Right renal pelvis (tissue), 4 donors: ENCODE data around the gene APCDD1L. TPM values are rescaled to one million over a fixed set of nuclear protein-coding genes. Genes with fewer than 3 reads are reported as not detected.
"Not testable (repeated sequence)": the region's sequence is repeated elsewhere in the genome, so short reads cannot be mapped to it uniquely, and the experiment has no call there.

Source experiments
- DNase-seq, 4 donors: peaks; one replicate each; pipeline ENCODE4 v3.0.0-alpha.2; 2013; ENCODE audit warnings: low read depth in 4 of 4, low spot score in 3 of 4, missing footprints in 1 of 4
- polyA plus RNA-seq, 4 donors: library from polyadenylated mRNA; unstranded; fragments of 120-200 nt; gene quantifications; one replicate each; pipeline ENCODE4 v1.2.1, GENCODE V29; 2013; ENCODE audit not compliant: insufficient read length in 4 of 4

The APCDD1L gene
- polyA plus RNA-seq, 4 donors = 10.2 to 16.4 (median 14.0) TPM

DNA sequence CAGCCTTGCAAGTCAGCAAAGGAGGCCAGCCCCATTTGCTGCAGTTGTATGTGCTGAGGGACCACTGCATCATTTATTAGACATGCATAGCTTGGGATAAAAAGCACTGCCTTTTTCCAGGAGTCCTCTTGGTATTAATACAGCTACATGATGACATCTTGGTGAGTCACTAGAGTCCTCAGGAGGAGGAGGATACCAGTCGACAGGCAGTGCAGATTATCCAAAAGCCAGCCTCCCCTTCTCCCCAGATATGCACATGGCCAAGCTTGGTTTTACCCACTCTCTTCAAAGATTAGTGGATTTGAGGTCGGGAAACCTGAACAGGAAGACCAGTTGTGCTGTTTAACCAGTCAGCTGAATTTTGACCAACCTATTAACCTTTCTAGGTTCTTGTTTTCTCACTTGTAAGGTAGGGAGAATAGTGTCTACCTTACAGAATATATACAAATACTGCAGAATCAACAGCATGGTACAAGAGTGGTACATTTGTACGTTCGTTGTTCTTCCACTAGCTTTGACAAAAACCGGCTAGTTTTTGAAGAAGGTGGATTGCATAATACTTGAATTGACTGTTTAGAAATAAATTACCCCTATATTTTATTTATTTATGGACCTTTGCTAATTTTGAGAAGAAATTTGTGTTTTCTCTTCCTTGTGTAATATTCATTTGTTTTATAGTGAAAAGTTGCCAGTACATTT is 94.3 kb downstream of the APCDD1L start:
- DNase-seq = no peak

DNA sequence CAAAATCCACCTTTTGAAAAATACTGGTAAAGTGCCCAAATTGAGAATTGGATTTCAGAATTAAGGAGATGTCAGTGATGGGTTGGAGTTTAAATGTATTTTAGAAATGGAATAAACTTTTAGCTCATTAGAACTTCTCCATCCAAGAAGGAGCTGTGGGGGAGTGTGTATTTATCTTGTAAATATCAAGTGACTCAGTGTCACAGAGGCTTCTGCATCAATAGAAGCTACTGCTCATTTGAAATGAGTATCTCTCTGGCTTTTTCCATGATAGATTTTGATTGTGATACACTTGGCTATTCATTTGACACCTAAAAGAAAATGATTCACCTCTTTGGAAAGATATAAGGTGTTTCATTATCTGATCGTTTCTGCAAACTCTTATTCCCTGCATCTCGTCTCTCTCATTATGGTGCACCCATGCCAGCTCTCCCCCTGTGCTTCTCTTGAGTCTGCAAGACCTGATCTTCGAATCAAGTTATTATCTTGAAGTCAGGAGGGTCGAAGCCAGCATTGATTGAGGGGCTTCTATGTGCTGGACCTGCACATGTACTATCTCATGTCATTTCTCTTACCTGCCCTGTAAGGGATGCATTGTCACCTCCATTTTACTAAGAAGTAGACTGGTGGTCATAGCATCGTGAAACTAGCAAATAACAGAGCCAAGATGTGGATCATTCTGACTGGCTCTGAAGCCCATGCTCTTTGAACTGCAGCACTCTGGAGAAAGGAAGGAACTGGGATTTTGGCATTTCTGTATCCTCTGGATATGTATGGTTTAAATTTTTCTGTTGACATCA is 96.0 kb downstream of the APCDD1L start:
- DNase-seq = no peak

DNA sequence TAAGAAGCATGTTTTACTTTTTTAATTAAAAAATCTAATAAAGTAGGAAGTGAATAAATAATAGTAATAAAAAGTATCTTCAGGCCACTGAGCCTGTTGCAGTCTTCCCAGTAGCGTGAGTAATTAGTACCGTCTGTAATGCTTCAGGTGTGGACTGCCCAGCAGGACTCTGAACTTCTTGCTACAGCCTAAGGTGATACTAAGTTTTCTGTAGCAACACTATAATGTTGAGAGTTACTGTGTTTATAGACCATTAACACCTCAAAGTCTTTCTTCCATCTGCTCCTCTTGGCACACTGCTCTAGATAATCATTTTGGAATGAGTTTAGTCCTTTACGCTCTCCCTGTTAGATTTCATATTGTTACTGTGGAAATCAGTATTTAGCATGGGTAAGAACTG is 97.8 kb downstream of the APCDD1L start:
- DNase-seq = no peak

DNA sequence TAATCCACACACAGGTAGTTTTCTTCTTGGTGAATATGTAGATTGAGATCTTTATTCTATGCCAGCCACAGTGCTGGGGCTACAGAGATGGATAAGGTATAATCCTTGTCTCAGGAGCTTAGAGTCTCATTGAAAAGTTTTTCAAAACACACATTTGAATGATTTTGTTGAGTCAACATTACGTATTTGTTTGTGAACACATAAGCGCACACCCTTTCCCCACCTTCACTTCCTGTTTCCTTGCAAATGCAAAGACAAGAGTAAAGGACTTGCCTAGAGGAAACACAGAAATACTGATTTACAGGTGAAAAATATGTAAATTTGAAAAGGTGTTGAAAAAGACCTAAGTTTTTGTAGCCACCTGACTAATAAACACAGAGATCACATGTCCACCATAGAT is 98.4 kb downstream of the APCDD1L start:
- no peak for DNase-seq

DNA sequence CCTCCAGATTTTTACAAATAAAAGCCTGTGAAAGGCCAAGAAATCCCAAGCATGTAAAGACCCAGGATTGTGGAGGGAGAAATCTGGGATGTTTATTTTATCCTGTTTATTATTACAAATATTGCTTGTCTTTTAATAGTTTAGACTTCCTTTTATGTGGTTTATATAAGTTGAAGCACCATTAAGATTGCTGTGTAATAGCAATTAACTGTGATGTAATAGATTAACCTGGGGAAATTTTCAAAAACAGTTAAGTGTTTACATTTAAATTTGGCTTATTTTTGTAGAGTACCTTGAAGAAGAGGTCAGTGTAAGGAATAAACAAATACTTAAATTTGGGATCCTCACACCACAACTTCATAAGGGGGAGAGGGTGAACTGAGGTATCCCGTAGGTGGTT is 99.1 kb downstream of the APCDD1L start:
- DNase-seq = no peak

DNA sequence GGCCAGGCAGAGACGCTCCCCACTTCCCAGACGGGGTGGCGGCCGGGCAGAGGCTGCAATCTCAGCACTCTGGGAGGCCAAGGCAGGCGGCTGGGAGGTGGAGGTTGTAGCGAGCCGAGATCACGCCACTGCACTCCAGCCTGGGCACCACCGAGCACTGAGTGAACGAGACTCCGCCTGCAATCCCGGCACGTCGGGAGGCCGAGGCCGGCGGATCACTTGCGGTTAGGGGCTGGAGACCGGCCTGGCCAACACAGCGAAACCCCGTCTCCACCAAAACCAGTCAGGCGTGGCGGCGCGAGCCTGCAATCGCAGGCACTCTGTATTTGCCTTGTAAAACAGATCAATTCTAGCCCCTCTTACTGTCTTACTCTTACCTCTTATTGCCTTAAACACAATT is 100.4 kb downstream of the APCDD1L start:
- not testable (repeated sequence) for DNase-seq

DNA sequence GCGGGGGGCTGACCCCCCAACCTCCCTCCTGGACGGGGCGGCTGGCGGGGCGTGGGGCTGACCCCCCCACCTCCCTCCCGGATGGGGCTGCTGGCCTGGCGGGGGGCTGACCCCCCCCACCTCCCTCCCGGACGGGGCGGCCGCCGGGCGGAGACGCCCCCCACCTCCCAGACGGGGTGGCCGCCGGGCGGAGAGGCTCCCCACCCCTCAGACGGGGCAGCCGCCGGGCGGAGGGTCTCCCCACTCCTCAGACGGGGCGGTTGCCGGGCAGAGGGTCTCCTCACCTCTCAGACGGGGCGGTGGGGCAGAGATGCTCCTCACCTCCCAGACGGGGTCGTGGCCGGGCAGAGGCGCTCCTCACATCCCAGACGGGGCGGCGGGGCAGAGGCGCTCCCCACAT is 101.0 kb downstream of the APCDD1L start:
- DNase-seq = not testable (repeated sequence)

Other genes starting within 250 kb of the APCDD1L start
- gene RAB22A, start 205.7 kb downstream of the APCDD1L start, polyA plus RNA-seq = 10 to 100 TPM; 16.9 to 22.1 (median 19.7) TPM
- 10 to 100 TPM; 50.0 to 65.8 (median 63.2) TPM for gene VAPB, start 126.2 kb downstream of the APCDD1L start, polyA plus RNA-seq
- gene STX16, start 135.9 kb upstream of the APCDD1L start, polyA plus RNA-seq = 10 to 100 TPM; 49.7 to 66.0 (median 54.6) TPM
- gene NPEPL1, start 177.4 kb upstream of the APCDD1L start, polyA plus RNA-seq = 10 to 100 TPM; 37.8 to 47.8 (median 41.9) TPM